GM19372 (cell line): ENCODE measurements around the gene SMYD4.

Experiments
- ATAC-seq: cut with Tn5 transposase; IDR thresholded peaks from one replicate; pipeline ENCODE4 v1.9.1; 2021; ENCODE audit warnings: mild to moderate bottlenecking, low read depth, moderate library complexity; ENCODE audit not compliant: unreplicated experiment

The SMYD4 gene

GRCh38 chr17:1733759-1734158 is 95.9 kb downstream of the SMYD4 start:
- ATAC-seq: no peak

- no peak for ATAC-seq
Measured at GRCh38 chr17:1732833-1733321, 96.8 kb downstream of the SMYD4 start.

GRCh38 chr17:1732241-1732832 is 97.4 kb downstream of the SMYD4 start:
- ATAC-seq: no peak

GRCh38 chr17:1731194-1731506 is 98.6 kb downstream of the SMYD4 start:
- no peak for ATAC-seq

GRCh38 chr17:1730326-1731193 is 99.1 kb downstream of the SMYD4 start:
- ATAC-seq: no peak

- ATAC-seq: no peak
Measured at GRCh38 chr17:1729966-1730325, 99.8 kb downstream of the SMYD4 start.
